GM21367 (cell line): ENCODE results near the gene CRYZL1.

ENCODE experiments used
- ATAC-seq: cut with Tn5 transposase; IDR thresholded peaks from one replicate; pipeline ENCODE4 v1.9.1; 2021; ENCODE audit not compliant: unreplicated experiment

CRYZL1 gene

DNA sequence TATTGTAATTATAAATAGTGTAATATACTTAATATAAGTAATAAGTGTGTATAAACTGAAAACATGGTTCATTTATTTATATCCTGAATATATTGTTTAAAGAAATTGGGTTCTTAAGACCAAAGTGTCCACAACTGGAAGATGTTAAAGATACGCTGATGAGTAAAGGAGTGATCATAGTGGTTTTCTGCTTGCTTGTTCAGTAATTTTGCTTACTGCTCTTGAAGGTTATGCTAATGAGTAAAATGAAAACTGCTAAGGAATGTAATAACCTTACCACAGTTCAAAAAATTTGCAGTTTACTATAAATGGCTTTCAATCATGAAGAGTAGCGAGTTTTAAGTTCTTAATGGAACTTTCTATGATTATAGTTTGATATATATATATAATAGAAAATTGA is 75.0 kb downstream of the CRYZL1 start:
- ATAC-seq: no peak

DNA sequence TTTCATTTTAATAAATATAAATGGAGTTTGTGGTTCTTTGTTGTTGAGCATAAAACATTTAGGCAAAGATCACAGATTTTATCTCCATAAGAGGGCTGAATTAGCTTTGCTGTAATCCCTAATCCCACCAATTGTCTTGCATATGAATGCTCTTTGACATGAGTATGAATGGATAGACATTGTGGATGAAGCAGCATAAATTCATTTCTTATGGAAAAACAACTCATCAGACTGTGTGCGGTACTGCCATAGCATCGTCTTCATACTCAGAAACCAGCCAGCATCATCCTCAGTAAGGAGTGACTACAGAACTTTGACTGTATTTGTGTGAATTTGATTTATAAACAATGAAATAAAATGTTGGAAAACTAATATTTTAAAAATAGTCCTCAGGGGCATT is 79.2 kb downstream of the CRYZL1 start:
- ATAC-seq: no peak

DNA sequence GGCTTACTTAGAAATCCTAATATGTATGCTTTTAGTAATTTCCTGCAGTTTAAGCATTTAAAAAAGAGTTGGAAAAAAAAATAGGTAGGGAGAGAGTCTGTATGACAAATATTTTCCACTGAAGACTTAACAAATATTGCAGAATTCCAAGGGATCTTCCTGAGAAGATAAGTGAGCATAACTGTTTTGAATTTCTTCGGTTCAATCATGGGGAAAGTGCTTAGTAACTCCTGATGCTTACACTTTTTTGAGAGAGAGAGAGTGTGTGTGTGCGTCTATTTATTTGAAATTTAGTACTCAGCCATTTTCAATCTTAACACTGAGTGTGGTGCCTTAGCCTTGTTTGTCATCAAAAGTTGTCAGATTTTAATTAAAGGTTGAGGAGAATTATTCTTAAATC is 80.2 kb downstream of the CRYZL1 start:
- ATAC-seq: no peak

DNA sequence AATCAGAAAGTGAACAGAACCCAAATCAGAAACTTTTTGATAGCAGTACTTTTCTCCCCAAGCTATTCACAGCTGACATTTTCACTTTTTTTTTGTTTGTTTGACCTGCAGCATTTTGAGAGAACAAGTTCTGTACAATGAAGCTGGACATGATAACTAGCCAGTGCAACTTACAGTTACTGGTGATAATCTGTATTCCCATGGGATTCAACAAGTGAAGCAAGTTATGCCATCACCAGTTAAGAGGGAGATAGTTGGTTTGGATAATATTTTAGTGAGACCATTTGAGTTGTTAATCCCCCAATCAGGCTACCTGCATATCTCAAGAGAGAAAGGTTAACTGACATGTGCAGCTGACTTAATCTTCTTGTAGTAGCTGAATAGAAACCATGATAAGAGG is 80.6 kb downstream of the CRYZL1 start:
- ATAC-seq: no peak

DNA sequence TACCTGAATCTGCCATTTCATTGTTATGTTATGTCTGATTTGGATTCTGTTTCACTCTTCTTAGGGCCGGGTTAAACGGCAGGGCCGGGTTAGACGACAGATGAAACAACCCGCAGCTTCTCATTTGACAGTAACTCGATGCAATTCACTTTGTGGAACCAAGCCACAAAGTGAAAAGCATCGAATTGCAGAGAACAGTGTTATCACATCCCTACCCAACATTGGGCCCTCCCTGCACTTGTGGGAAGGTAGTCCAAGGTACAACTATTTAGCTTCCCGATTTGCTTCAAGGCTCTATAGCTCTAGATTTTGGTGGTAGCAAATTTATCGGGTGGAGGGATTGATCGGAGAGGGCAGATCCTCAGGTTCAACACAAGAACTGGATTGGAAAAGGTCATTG is 81.7 kb downstream of the CRYZL1 start:
- ATAC-seq: no peak

DNA sequence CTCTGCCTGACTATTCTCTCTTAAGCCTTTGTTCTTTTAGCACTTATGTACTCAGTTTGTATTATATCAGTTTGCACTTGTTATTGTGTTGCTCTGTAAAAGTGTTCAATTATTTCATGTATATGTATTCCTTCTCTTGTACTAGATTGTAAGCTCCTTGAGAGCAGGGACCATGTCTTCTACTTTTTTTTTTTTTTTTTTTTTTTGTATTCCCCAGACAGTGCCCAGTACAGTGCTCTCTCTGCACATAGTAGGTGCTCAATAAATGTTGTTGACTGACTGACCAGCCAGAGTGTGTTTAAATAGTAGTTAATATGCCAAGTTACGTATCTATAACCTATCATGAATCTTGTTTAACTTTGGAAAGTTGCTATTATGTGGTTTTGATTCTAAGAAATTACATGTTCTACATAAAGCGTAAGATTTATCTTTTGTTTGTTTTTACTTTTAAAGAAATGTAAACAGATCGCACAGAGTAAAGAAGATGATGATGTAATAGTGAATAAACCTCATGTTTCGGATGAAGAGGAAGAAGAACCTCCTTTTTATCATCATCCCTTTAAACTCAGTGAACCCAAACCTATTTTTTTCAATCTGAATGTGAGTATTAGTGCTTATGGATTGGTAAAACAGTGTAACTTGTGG is 82.6 kb downstream of the CRYZL1 start:
- no peak for ATAC-seq

DNA sequence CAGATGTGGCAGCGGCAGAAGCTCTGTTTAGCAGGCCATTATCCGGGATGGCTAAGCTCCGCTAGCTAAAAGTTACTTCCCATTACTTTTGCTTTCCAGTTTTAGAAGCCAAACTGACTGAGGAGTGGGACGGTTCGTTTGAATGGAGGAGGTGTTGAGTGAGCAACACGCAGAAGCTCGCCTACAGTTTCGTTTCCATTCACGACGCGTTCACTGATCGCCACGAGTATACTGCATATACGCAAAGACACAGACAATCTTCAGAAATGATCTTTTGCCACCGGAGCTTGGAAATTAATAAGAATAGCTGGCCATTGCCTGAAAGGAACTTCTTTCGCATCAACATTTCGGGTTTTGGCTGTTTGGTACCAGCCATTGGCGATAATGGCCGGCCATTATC is 84.1 kb downstream of the CRYZL1 start:
- ATAC-seq: no peak

DNA sequence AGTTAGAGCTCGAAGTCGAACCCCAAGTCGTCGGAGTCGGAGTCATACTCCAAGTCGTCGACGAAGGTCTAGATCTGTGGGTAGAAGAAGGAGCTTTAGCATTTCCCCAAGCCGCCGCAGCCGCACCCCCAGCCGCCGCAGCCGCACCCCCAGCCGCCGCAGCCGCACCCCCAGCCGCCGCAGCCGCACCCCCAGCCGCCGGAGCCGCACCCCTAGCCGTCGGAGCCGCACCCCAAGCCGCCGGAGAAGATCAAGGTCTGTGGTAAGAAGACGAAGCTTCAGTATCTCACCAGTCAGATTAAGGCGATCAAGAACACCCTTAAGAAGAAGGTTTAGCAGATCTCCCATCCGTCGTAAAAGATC is 86.6 kb downstream of the CRYZL1 start:
- ATAC-seq: no peak

DNA sequence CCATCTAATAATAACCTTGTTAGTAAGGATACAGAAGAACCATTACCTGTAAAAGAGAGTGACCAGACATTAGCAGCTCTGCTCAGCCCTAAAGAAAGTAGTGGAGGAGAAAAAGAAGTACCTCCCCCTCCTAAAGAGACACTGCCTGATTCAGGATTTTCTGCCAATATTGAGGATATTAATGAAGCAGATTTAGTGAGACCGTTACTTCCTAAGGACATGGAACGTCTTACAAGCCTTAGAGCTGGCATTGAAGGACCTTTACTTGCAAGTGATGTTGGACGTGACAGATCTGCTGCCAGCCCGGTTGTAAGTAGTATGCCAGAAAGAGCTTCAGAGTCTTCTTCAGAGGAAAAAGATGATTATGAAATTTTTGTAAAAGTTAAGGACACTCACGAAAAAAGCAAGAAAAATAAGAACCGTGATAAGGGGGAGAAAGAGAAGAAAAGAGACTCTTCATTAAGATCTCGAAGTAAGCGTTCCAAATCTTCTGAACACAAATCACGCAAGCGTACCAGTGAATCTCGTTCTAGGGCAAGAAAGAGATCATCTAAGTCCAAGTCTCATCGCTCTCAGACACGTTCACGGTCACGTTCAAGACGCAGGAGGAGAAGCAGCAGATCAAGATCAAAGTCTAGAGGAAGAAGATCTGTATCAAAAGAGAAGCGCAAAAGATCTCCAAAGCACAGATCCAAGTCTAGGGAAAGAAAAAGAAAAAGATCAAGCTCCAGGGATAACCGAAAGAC is 87.1 kb downstream of the CRYZL1 start:
- ATAC-seq: no peak

DNA sequence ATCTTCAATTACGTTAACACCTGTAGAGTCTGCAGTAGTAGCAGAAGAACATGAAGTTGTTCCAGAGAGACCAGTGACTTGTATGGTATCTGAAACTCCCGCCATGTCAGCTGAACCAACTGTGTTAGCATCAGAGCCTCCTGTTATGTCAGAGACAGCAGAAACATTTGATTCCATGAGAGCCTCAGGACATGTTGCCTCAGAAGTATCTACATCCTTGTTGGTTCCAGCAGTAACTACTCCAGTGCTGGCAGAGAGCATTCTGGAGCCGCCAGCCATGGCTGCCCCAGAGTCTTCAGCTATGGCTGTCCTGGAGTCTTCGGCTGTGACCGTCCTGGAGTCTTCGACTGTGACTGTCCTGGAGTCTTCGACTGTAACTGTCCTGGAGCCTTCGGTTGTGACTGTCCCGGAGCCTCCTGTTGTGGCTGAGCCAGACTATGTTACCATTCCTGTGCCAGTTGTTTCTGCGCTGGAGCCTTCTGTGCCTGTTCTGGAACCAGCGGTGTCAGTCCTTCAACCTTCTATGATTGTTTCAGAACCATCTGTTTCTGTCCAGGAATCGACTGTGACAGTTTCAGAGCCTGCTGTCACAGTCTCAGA is 88.4 kb downstream of the CRYZL1 start:
- ATAC-seq: no peak

DNA sequence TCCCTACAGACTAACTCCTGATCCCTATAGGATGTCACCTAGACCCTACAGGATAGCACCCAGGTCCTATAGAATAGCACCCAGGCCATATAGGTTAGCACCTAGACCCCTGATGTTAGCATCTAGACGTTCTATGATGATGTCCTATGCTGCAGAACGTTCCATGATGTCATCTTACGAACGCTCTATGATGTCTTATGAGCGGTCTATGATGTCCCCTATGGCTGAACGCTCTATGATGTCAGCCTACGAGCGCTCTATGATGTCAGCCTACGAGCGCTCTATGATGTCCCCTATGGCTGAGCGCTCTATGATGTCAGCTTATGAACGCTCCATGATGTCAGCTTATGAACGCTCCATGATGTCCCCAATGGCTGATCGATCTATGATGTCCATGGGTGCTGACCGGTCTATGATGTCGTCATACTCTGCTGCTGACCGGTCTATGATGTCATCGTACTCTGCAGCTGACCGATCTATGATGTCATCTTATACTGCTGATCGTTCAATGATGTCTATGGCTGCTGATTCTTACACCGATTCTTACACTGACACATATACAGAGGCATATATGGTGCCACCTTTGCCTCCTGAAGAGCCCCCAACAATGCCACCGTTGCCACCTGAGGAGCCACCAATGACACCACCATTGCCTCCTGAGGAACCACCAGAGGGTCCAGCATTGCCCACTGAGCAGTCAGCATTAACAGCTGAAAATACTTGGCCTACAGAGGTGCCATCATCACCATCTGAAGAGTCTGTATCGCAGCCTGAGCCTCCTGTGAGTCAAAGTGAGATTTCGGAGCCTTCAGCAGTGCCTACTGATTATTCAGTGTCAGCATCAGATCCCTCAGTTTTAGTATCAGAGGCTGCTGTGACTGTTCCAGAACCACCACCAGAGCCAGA is 89.2 kb downstream of the CRYZL1 start:
- no peak for ATAC-seq

DNA sequence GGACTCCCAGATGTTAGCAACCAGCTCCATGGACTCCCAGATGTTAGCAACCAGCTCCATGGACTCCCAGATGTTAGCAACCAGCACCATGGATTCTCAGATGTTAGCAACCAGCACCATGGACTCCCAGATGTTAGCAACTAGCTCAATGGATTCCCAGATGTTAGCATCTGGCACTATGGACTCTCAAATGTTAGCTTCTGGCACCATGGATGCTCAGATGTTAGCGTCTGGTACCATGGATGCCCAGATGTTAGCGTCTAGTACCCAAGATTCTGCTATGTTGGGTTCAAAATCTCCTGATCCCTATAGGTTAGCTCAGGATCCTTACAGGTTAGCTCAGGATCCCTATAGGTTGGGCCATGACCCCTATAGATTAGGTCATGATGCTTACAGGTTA is 89.9 kb downstream of the CRYZL1 start:
- ATAC-seq: no peak

DNA sequence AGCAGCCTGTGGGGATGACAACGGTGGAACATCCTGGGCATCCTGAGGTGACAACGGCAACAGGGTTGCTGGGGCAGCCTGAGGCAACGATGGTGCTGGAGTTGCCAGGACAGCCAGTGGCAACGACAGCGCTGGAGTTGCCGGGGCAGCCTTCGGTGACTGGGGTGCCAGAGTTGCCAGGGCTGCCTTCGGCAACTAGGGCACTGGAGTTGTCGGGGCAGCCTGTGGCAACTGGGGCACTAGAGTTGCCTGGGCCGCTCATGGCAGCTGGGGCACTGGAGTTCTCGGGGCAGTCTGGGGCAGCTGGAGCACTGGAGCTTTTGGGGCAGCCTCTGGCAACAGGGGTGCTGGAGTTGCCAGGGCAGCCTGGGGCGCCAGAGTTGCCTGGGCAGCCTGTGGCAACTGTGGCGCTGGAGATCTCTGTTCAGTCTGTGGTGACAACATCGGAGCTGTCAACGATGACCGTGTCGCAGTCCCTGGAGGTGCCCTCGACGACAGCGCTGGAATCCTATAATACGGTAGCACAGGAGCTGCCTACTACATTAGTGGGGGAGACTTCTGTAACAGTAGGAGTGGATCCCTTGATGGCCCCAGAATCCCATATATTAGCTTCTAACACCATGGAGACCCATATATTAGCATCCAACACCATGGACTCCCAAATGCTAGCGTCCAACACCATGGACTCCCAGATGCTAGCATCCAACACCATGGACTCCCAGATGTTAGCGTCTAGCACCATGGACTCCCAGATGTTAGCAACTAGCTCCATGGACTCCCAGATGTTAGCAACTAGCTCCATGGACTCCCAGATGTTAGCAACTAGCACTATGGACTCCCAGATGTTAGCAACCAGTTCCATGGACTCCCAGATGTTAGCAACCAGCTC is 90.5 kb downstream of the CRYZL1 start:
- ATAC-seq: no peak

DNA sequence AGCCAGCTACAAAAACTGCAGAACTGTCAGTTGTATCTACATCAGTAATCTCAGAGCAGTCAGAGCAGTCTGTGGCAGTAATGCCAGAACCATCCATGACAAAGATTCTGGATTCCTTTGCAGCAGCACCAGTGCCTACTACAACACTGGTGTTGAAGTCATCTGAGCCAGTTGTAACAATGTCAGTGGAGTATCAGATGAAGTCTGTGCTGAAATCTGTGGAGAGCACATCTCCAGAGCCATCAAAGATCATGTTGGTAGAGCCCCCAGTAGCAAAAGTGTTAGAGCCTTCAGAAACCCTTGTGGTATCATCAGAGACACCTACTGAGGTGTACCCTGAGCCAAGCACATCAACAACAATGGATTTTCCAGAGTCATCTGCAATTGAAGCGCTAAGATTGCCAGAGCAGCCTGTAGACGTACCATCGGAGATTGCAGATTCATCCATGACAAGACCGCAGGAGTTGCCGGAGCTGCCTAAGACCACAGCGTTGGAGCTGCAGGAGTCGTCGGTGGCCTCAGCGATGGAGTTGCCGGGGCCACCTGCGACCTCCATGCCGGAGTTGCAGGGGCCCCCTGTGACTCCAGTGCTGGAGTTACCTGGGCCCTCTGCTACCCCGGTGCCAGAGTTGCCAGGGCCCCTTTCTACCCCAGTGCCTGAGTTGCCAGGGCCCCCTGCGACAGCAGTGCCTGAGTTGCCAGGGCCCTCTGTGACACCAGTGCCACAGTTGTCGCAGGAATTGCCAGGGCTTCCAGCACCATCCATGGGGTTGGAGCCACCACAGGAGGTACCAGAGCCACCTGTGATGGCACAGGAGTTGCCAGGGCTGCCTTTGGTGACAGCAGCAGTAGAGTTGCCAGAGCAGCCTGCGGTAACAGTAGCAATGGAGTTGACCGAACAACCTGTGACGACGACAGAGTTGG is 91.4 kb downstream of the CRYZL1 start:
- no peak for ATAC-seq

DNA sequence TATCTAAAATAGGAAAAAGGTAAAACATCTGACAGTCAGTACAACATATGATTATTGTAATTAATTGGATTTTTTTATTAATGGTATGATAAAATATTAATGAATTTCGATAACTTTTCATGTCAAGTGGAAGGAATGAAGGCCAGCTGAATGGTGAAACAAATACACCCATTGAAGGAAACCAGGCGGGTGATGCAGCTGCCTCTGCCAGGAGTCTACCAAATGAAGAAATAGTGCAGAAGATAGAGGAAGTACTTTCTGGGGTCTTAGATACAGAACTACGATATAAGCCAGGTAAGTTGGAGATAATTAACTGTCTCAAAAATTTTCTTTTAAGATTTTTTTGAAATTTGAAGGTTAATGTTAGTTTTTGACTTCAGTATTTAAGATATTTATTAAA is 95.5 kb downstream of the CRYZL1 start:
- no peak for ATAC-seq

DNA sequence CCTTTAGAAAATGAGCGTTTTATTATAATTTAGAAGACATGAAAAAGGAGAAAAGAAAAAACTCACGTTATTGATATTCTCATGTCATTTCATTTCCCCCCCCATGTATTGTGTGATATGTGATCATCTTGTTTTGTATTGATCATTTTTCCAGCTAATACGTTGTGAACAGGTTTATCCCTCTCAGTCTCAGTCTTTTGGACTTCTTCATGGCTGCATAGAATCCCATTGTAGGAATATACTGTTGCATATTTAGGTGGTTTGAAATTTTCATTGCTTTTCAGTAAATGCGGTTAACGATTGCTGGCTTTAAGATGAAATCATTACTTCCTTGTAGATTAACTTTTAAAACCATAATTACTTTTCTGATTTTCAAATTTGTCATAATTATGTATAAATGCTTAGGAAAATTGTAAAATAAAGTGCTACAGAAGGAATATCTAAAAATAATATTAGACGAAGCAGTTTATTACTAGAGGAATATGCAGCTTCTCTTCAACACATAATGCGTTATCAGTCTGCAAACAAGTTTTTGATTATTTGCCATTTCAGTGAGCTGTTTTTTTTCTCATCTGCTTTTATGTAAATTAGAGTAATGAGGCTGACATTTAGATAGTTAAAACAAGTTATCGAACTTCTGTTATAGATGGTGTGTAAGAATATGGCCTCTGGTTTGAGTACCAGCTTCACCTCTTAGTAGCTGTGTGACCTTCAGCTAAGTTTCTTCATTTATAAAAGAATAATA is 96.9 kb downstream of the CRYZL1 start:
- ATAC-seq: no peak

DNA sequence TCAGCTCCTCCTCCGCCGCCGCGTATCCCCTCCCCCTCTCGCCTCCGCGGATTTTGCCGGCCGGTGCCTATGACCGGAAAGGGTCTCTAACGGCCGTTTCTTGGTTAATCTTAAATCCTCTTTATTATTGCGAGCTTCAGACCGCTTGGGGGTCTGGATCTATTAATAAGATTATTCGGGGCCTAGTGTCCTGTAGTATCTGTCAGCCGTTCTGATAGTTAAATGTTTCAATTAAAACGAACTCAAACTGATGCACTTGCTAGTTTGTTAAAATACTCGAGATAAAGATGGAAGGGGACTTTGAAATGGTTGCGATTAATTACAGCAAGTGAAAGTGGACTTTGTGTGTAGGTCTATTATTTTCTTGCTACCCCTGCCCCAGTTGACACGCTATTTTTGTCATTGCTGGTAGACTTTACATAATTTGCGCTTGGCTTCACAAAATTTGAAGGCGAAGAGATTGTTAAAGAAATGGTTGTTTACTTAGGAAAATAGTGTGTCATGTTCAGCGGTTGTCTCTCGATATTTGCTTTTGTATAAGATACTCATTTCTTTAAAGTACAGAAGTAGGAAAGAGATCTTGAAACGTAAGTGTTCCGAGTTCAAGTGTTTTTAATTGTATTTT is 97.9 kb downstream of the CRYZL1 start:
- ATAC-seq: no peak
